OCI-LY3 (cell line): ENCODE data around the gene NADK.
"Not testable (repeated sequence)": the region's sequence is repeated elsewhere in the genome, so short reads cannot be mapped to it uniquely, and the experiment has no call there.

Source experiments
- H2AFZ ChIP-seq: fragments of 200-600, 300-600 bp; shearing (Covaris generic); 2 replicates; pipeline ENCODE4 v1.6.0; 2014; ENCODE audit warnings: antibody characterized with exemption, low read depth, low read length
- H3K27ac ChIP-seq: fragments of 200-600, 300-600 bp; sonication (generic); 2 replicates; pipeline ENCODE4 v1.5.1; 2014; ENCODE audit warnings: mild to moderate bottlenecking, low read length, moderate library complexity, mixed read lengths
- H3K27me3 ChIP-seq: fragments of 200-600, 300-600 bp; sonication (generic); 2 replicates; pipeline ENCODE4 v1.6.1; 2014; ENCODE audit warnings: low read depth, low read length, mixed read lengths
- H3K36me3 ChIP-seq: fragments of 200-600, 300-600 bp; sonication (generic); replicated peaks from 2 replicates; pipeline ENCODE3; 2014; ENCODE audit warnings: low read depth, low read length, mixed read lengths
- H3K4me1 ChIP-seq: fragments of 300-600, 200-600 bp; sonication (generic); 2 replicates; pipeline ENCODE4 v1.6.1; 2014; ENCODE audit warnings: low read length, mixed read lengths
- H3K4me2 ChIP-seq: fragments of 200-600, 300-600 bp; sonication (generic); 2 replicates; pipeline ENCODE4 v1.6.1; 2014; ENCODE audit warnings: low read length, mixed read lengths
- H3K4me3 ChIP-seq: fragments of 300-600, 200-600 bp; sonication (generic); 2 replicates; pipeline ENCODE4 v1.5.1; 2014; ENCODE audit warnings: antibody characterized with exemption, mild to moderate bottlenecking, low read length, moderate library complexity
- H3K79me2 ChIP-seq: fragments of 300-600, 200-600 bp; shearing (Covaris generic); 2 replicates; pipeline ENCODE4 v1.6.1; 2014; ENCODE audit warnings: mild to moderate bottlenecking, low read length, mixed read lengths
- H3K9ac ChIP-seq: fragments of 300-600, 200-600 bp; shearing (Covaris generic); 2 replicates; pipeline ENCODE4 v1.6.0; 2014; ENCODE audit warnings: mild to moderate bottlenecking, low read length, moderate library complexity
- H3K9me3 ChIP-seq: fragments of 200-600, 300-600 bp; shearing (Covaris generic); 2 replicates; pipeline ENCODE4 v1.6.1; 2014; ENCODE audit warnings: low read length, mixed read lengths; ENCODE audit not compliant: insufficient read depth
- H4K20me1 ChIP-seq: fragments of 200-600, 300-600 bp; sonication (generic); 2 replicates; pipeline ENCODE4 v1.6.1; 2016; ENCODE audit warnings: low read length, mixed read lengths; ENCODE audit not compliant: insufficient read depth
- EZH2phosphoT487 ChIP-seq: fragments of 200-600 bp; shearing (Covaris generic); IDR thresholded peaks from 2 replicates; pipeline ENCODE4 v1.6.1; 2018; ENCODE audit warnings: antibody characterized with exemption, mixed run types, low read depth
- TF ChIP-seq, protein P1 (sequence below): fragments of 200-600, 300-600 bp; sonication (generic); IDR thresholded peaks from 2 replicates; pipeline ENCODE4 v1.5.1; 2014; ENCODE audit warnings: antibody characterized with exemption, low read length, low read depth

NADK gene

DNA sequence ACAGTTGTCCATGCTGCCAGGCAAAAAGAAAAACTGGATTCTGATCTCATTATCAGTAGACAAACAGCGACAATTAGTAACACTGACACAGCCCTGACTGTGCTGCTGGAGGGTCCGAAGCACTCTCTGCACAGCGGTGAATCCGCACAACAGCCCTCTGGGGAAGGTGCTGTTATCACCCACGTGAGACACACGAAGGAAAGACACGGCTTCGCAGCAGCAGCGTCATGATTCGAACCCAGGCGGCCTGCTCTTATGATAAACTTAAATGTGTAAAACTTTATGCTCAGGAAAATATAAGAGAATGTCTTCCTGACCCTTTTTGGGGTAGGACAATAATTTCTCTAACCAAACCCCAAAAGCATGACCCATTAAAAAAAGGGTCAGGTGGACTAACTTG, 35.7 kb downstream of the NADK start:
- H3K4me1 ChIP-seq, H3K4me3 ChIP-seq, H3K27me3 ChIP-seq, H3K36me3 ChIP-seq, H3K9me3 ChIP-seq, H3K9ac ChIP-seq, H3K4me2 ChIP-seq, H3K79me2 ChIP-seq, H3K27ac ChIP-seq, H4K20me1 ChIP-seq, H2AFZ ChIP-seq: not testable (repeated sequence)

DNA sequence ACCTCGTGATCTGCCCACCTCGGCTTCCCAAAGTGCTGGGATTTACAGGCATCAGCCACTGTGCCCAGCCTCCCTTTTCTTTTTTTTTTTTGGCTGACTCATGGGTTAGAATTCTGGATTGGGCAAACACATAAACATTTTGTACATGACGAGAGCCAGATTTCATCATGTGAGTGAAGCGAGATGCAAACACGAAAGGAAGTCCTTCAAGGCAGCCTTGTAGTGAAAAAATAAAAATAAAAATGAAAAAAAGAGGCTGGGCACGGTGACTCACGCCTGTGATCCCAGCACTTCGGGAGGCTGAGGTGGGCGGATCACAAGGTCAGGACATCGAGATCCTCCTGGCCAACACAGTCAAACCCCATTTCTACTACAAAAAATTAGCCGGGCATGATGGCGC, 37.3 kb downstream of the NADK start:
- H3K4me3 ChIP-seq, H3K36me3 ChIP-seq, H3K9ac ChIP-seq, H4K20me1 ChIP-seq, H3K79me2 ChIP-seq, H3K4me1 ChIP-seq, H3K27ac ChIP-seq, H3K27me3 ChIP-seq, H3K4me2 ChIP-seq, H3K9me3 ChIP-seq, H2AFZ ChIP-seq: not testable (repeated sequence)

DNA sequence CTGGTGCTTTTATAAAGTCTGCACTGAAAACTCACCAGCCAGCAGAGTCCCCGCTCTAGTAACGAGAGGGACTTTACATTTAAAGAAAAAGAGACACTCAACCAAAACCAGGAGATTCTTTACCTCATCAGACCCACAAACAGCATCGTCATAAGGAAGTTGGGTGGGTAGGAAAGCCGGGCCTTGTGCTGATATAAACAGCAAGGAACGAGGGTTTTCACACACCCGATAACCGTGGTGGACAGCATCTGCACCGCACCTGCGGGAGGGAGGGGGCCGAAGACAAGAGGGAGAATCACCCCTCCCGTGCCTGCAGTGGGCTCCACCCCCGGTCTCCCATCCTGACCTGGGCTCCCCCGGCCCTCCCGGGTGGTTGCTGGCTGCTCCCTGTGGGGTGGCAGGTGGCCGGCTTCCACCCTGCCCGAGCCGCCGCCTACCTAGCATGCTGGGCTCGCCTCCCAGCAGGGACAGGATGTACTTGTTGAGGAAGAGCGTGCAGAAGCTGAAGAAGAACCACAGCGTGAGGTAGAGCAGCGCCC, 39.4 kb downstream of the NADK start:
- not testable (repeated sequence) for H3K27ac ChIP-seq, H3K9me3 ChIP-seq, H3K4me3 ChIP-seq, H3K9ac ChIP-seq, H4K20me1 ChIP-seq, H3K4me2 ChIP-seq, H3K4me1 ChIP-seq, H2AFZ ChIP-seq, H3K27me3 ChIP-seq, H3K36me3 ChIP-seq, H3K79me2 ChIP-seq

DNA sequence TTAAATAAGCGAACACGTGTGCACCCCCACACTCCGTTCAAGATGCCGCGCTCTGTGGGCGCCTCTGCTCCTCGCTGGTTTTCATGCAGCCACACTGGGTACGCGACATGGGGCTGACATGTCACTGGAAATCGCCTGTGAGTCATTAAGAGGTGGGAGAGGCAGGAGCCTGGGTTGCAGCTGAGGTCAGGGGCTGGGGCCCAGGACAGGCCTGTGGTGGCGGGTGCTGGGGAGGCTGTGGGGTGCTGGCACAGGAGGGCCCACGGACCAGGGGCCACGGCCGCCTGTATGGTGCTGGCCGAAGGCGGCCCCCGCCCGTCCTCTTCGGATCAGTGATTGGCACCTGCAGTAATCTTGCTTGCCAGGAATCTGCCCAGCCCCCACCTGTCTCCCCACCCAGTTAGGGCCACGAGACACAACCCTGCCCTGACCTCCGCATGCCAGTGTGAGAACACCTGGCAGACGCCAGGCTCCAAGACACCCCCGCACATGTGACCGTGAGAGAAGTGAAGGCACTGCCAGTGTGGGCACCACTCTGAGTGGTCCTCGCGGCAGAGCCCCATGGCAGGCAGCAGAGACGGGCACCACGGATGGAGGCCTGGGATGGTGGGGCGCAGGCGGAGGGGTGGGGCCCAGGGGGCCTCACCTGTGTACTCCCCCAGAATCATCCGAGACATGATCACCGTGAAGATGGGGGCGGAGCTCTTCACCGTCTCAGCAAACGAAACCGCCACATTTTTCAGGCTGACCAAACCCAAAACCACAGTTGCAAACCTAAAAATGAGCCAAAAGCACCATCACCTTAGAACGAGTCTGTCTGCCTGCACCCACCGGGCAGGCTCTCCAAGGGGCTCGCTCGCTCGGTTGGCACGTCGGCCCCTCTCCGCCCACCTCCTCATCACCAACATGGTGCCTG, 40.3 kb downstream of the NADK start:
- H3K4me3 ChIP-seq, H3K36me3 ChIP-seq, H3K27ac ChIP-seq, H3K27me3 ChIP-seq, H3K9me3 ChIP-seq, H3K79me2 ChIP-seq, H3K9ac ChIP-seq, H4K20me1 ChIP-seq, H2AFZ ChIP-seq, H3K4me1 ChIP-seq, H3K4me2 ChIP-seq: not testable (repeated sequence)

DNA sequence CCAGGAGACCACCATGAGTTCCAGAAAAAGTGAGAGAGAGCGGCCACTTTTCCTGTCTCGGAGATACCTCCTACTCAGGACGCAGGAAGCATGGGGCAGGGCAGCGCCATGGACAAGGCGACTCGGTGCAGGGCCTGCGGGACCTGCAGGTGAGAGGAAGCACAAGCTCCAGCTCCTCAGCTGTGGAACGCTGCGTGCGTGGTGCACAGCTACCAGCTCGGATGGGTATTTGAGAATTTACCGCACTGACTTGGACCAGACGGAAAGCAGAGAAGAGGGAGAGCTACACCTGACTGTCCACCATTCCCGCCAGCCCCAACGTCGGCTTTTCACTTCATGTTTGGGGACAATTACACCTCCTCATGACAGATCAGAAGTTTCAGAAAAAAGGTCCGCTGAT, 45.9 kb downstream of the NADK start:
- Histone ChIP-seq H3K9me3 (no peaks in the 10 kb centered on the region), H3K27ac (no peak overlapping the region), H3K4me3 (no peak overlapping the region), H4K20me1 (no peaks in the 10 kb centered on the region), H3K79me2 (no peaks in the 10 kb centered on the region), H3K36me3 (peaks cover 6% of the 10 kb centered on the region), H3K4me2 (no peak overlapping the region), H3K9ac (no peak overlapping the region), H3K27me3 (no peaks in the 10 kb centered on the region), H3K4me1 (no peaks in the 10 kb centered on the region), H2AFZ (no peak overlapping the region)
- TF ChIP-seq EZH2phosphoT487: no peak
- TF ChIP-seq, protein P1, sequence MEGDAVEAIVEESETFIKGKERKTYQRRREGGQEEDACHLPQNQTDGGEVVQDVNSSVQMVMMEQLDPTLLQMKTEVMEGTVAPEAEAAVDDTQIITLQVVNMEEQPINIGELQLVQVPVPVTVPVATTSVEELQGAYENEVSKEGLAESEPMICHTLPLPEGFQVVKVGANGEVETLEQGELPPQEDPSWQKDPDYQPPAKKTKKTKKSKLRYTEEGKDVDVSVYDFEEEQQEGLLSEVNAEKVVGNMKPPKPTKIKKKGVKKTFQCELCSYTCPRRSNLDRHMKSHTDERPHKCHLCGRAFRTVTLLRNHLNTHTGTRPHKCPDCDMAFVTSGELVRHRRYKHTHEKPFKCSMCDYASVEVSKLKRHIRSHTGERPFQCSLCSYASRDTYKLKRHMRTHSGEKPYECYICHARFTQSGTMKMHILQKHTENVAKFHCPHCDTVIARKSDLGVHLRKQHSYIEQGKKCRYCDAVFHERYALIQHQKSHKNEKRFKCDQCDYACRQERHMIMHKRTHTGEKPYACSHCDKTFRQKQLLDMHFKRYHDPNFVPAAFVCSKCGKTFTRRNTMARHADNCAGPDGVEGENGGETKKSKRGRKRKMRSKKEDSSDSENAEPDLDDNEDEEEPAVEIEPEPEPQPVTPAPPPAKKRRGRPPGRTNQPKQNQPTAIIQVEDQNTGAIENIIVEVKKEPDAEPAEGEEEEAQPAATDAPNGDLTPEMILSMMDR: no peak

DNA sequence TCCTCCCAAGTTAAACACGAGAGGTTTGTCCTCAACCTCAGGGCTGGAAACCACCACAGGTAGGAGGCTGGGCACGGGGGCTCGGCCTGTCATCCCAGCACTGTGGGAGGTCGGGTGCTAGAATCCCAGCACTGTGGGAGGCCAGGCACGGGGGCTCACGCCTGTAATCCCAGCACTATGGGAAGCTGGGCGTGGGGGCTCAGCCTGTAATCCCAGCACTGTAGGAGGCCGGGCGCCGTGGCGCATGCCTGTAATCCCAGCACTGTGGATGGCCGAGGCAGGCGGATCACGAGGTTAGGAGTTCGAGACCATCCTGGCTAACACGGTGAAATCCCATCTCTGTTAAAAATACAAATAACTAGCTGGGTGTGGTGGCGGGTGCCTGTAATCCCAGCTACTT, 47.4 kb downstream of the NADK start:
- H3K36me3 ChIP-seq: peaks cover 6% of the 10 kb centered on the region
- H3K4me1 ChIP-seq: no peaks in the 10 kb centered on the region
- no peaks in the 10 kb centered on the region for H3K79me2 ChIP-seq
- H2AFZ ChIP-seq: no peak overlapping the region
- H3K9ac ChIP-seq: no peak overlapping the region
- no peak overlapping the region for H3K4me2 ChIP-seq
- no peak for TF ChIP-seq EZH2phosphoT487
- TF ChIP-seq, protein P1: no peak
- no peaks in the 10 kb centered on the region for H3K27me3 ChIP-seq
- H3K27ac ChIP-seq: no peak overlapping the region
- H3K9me3 ChIP-seq: no peaks in the 10 kb centered on the region
- H4K20me1 ChIP-seq: no peaks in the 10 kb centered on the region
- H3K4me3 ChIP-seq: no peak overlapping the region

DNA sequence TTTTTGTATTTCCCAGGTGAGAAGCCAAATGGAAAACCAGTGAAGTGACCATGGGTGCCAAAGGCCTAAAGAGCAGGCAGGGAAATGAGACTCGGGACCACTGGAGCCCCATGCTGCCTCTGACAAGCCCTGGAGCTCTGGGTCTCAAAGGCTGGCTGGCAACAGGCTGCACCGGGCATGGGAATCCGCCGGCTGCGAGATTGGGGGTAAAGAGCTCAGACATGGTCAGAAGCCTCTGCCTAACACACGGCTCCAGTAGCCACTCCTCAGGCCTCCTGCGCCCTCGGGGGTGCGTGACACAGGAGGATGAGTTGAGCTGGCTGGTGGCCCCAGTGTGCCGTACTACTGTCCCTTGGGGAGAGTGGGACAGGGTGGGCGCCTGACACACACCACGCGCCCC, 48.0 kb downstream of the NADK start:
- H3K4me1 ChIP-seq, H3K9me3 ChIP-seq: not testable (repeated sequence)

More for the DNA sequence above, 48.0 kb downstream of the NADK start:
- not testable (repeated sequence) for H3K4me2 ChIP-seq, H2AFZ ChIP-seq, H3K27me3 ChIP-seq, H3K27ac ChIP-seq, H3K79me2 ChIP-seq, H4K20me1 ChIP-seq, H3K36me3 ChIP-seq, H3K4me3 ChIP-seq, H3K9ac ChIP-seq
